Prostate gland (tissue), 2 donors: ENCODE results near the gene EGLN3.

Source experiments
- CTCF ChIP-seq, 4 experiments: fragments of 200-600 bp in 2 of 4; fragments of 450-650 bp in 2 of 4; sonication (generic) in 2 of 4; IDR thresholded peaks; 1 replicate in 3 of 4; 2 replicates in 1 of 4; pipeline ENCODE4 v1.5.1; 2016 to 2019; ENCODE audit warnings: antibody characterized with exemption in 4 of 4, mild to moderate bottlenecking in 2 of 4, moderate library complexity in 2 of 4
- POLR2A ChIP-seq: fragments of 450-650 bp; IDR thresholded peaks from one replicate; pipeline ENCODE4 v1.6.1; 2016; ENCODE audit warnings: antibody characterized with exemption, mild to moderate bottlenecking
- POLR2AphosphoS5 ChIP-seq: sonication (generic); formaldehyde crosslinking; IDR thresholded peaks from one replicate; pipeline ENCODE4 v1.6.1; 2017; ENCODE audit warnings: antibody characterized with exemption

GRCh38 chr14:33963892-33964291 is 13.0 kb upstream of the EGLN3 start:
- TF ChIP-seq POLR2A (no peak), CTCF (IDR thresholded peaks at IDR 0.05) (no peak), POLR2AphosphoS5 (no peak)
